Parathyroid adenoma (tissue), 2 donors: ENCODE measurements around the gene BCOR.

Experiments
- H2AFZ ChIP-seq: fragments of 300-600 bp; sonication (generic); one replicate; pipeline ENCODE4 v1.7.0; 2017; ENCODE audit warnings: antibody characterized with exemption, mild to moderate bottlenecking
- H3K27ac ChIP-seq: fragments of 300-600 bp; sonication (generic); one replicate; pipeline ENCODE4 v1.7.0; 2017
- H3K27me3 ChIP-seq: fragments of 300-600 bp; sonication (generic); one replicate; pipeline ENCODE4 v1.7.0; 2017; ENCODE audit warnings: low read length; ENCODE audit not compliant: control insufficient read depth, insufficient read depth
- H3K36me3 ChIP-seq: fragments of 300-600 bp; sonication (generic); one replicate; pipeline ENCODE4 v1.7.0; 2017; ENCODE audit warnings: low read length; ENCODE audit not compliant: control insufficient read depth, insufficient read depth
- H3K4me1 ChIP-seq: fragments of 300-600 bp; sonication (generic); one replicate; pipeline ENCODE4 v1.7.0; 2017; ENCODE audit warnings: control low read depth
- H3K4me2 ChIP-seq: fragments of 300-600 bp; sonication (generic); one replicate; pipeline ENCODE4 v1.7.0; 2017; ENCODE audit warnings: low read length
- H3K4me3 ChIP-seq: fragments of 300-600 bp; sonication (generic); one replicate; pipeline ENCODE4 v1.7.0; 2017; ENCODE audit warnings: low read depth, low read length
- H3K79me2 ChIP-seq: fragments of 300-600 bp; sonication (generic); one replicate; pipeline ENCODE4 v1.7.0; 2017; ENCODE audit warnings: control low read depth
- H3K9ac ChIP-seq: fragments of 300-600 bp; sonication (generic); one replicate; pipeline ENCODE4 v1.7.0; 2017; ENCODE audit warnings: mild to moderate bottlenecking
- H3K9me3 ChIP-seq: fragments of 300-600 bp; sonication (generic); one replicate; pipeline ENCODE4 v1.7.0; 2017; ENCODE audit warnings: low read length; ENCODE audit not compliant: control insufficient read depth
- CTCF ChIP-seq: fragments of 300-600 bp; sonication (generic); IDR thresholded peaks from one replicate; pipeline ENCODE4 v1.7.0; 2017; ENCODE audit warnings: antibody characterized with exemption, mild to moderate bottlenecking
- donor health status: primary hyperparathyroidism.

The BCOR gene

GRCh38 chrX:40088299-40088625 is 9.5 kb downstream of the BCOR start:
- Histone ChIP-seq H3K4me3 (no peak overlapping the region), H3K4me2 (no peak overlapping the region), H2AFZ (no peak overlapping the region), H3K4me1 (peaks cover 7% of the 10 kb centered on the region), H3K9me3 (no peaks in the 10 kb centered on the region), H3K36me3 (no peaks in the 10 kb centered on the region), H3K9ac (no peak overlapping the region), H3K27ac (no peak overlapping the region), H3K27me3 (no peaks in the 10 kb centered on the region), H3K79me2 (peaks cover 10% of the 10 kb centered on the region)
- no peak for TF ChIP-seq CTCF

GRCh38 chrX:40087425-40088298 is 10.1 kb downstream of the BCOR start:
- H3K4me1 ChIP-seq, result peaks cover 7% of the 10 kb centered on the region
- H3K27me3 ChIP-seq, result no peaks in the 10 kb centered on the region
- TF ChIP-seq CTCF, result no peak
- peaks cover 15% of the 10 kb centered on the region for H3K79me2 ChIP-seq
- no peaks in the 10 kb centered on the region for H3K9me3 ChIP-seq
- no peak overlapping the region for H3K4me2 ChIP-seq
- H3K9ac ChIP-seq, result no peak overlapping the region
- H2AFZ ChIP-seq, result no peak overlapping the region
- no peaks in the 10 kb centered on the region for H3K36me3 ChIP-seq
- H3K27ac ChIP-seq, result no peak overlapping the region
- no peak overlapping the region for H3K4me3 ChIP-seq

GRCh38 chrX:40086569-40087335 is 11.0 kb downstream of the BCOR start:
- Histone ChIP-seq H3K79me2 (peaks cover 18% of the 10 kb centered on the region), H3K27ac (no peak overlapping the region), H3K4me1 (peaks cover 7% of the 10 kb centered on the region), H3K9ac (no peak overlapping the region), H3K4me2 (no peak overlapping the region), H2AFZ (no peak overlapping the region), H3K4me3 (no peak overlapping the region), H3K27me3 (no peaks in the 10 kb centered on the region), H3K36me3 (no peaks in the 10 kb centered on the region), H3K9me3 (no peaks in the 10 kb centered on the region)
- no peak for TF ChIP-seq CTCF

- H3K4me2 ChIP-seq, result peak overlapping the region; percentile 49
- H3K9me3 ChIP-seq, result no peaks in the 10 kb centered on the region
- H2AFZ ChIP-seq, result no peak overlapping the region
- no peak overlapping the region for H3K9ac ChIP-seq
- no peaks in the 10 kb centered on the region for H3K36me3 ChIP-seq
- H3K4me1 ChIP-seq, result peaks cover 4% of the 10 kb centered on the region
- peaks cover 18% of the 10 kb centered on the region for H3K79me2 ChIP-seq
- no peak for TF ChIP-seq CTCF
- H3K27ac ChIP-seq, result peak overlapping the region; percentile 11
- H3K4me3 ChIP-seq, result no peak overlapping the region
- H3K27me3 ChIP-seq, result no peaks in the 10 kb centered on the region
These were observed 12.0 kb downstream of the BCOR start for GRCh38 chrX:40085714-40086113.
